GM21619 (cell line): ENCODE data around the gene FHIT.

Experiments
- ATAC-seq: cut with Tn5 transposase; IDR thresholded peaks from one replicate; pipeline ENCODE4 v1.9.1; 2021; ENCODE audit not compliant: unreplicated experiment

Gene FHIT

DNA sequence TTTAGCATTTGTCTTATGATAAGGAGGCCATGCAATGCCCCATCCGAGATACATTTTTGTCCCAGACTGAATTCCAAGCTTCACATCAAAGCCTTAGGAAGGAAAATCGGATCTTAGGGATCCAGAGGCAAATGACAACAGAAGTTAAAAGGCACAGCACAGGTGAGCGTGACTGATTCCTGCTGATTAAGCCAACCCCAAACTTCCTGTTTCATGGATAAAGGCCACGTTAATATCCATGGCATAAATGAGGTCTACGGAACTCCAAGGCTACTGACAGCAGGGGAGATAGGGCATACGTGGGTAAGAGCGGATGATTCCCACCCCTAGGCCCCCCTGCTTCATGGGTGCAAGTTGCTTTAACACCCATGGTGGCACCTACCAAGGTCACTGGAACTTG, 471.6 kb downstream of the FHIT start:
- ATAC-seq = no peak

DNA sequence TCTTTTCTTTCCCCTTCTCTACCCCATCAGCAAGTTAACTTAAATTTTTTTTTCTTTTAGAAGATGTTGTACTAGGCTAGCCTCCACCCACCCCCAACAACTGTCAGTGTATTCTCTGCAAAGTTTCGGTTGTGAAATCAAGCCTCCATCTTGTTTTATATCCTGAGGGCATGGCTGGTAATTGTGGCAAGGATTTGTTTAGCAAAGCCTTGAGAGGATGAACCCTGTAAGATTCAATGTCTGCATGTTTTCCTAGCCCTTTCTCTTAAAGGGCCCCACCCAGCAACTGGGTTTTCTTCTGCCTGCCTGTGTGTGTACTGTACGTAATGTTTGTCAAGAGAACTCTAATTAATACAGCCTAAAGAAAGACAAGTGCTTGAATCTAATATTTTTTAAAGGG, 475.3 kb downstream of the FHIT start:
- no peak for ATAC-seq

DNA sequence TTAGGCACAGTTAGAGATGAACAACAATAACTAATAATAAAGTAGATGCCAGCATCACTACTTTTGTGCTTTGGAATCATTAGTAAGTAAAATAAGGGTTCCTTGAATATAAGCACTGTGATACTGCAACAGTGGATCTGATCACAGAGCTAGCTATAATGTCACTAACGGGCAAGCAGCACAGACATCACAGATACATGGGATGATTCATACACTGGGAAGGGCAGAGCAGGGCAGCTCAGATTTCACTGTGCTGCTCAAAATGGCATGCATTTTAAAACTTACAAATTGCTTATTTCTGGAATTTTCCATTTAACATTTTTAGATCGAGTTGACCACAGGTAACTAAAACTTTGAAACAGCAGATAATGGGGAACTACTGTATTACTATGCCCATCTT, 476.6 kb downstream of the FHIT start:
- no peak for ATAC-seq

DNA sequence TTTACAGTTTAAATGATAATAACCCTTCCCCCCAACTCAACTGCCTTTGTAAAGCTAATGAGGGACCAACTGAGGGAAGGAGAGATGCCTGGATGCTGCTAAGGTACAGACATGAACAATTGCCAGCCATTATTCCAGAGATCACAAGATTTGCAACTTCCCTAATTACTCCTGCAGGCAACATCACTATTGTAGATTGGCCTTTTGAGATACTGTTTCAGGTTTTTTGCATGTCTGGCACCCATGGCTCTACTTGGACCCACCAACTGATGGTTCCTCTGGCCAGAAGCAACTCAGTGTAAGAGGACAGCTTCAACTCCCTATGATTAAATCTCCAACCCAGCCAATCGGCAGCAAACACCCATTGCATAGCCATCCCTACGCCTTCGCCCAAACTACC, 478.7 kb downstream of the FHIT start:
- ATAC-seq = no peak

DNA sequence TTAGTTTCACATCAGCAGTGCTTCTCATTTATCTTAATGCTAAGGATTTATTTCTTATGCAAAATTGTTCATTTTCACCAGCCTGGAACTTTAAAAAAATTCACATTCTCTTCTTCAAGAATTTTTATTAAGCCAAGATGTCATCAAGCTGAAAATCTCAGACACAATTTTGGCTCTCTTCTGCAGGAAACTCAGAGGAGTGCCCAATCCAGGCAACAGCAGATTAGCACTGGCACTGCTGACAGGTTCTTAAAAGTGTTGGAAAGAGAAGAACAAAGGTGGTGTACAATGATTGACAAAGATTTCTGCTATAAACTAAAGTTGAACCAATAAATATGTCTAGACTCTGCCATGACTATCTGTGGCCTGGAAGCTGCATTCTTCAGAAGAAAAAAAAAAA, 479.5 kb downstream of the FHIT start:
- ATAC-seq = no peak

DNA sequence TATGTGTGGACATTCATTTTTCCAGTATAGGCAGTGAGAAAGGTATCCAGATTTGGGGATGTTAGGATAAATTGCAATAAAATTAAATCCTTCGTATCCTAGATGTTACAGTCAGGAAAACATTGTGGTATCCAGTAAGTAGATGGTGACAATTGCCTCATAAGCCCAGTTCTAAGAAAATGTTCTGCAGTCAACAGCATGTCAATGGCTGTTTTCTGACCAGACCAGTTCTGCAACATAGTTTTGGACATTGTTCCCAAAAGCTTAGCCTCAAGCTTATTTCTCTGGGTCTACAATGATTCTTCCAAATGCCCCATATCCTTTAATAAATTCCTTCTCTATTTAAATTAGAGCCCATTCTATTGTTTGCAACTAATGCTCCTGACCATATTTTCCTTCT, 480.7 kb downstream of the FHIT start:
- ATAC-seq = no peak

DNA sequence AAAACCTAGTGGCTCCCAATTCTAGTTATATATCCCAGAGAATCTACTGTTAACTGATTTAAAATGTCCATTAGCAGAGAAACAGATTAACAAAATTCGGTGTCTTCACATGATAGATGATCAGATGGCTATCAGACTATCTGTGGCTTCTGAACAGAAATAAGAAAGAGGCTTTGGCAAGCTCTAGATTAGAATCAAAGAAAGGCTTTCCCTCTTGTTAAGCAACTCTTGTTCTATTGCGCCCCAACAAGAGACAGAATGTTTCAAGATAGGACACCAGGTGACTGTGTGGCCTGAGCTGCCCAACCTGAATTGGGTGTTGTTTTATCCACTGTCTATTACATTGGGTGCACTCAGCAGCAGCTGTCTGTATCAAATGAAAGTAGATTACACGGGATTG, 483.7 kb downstream of the FHIT start:
- no peak for ATAC-seq

DNA sequence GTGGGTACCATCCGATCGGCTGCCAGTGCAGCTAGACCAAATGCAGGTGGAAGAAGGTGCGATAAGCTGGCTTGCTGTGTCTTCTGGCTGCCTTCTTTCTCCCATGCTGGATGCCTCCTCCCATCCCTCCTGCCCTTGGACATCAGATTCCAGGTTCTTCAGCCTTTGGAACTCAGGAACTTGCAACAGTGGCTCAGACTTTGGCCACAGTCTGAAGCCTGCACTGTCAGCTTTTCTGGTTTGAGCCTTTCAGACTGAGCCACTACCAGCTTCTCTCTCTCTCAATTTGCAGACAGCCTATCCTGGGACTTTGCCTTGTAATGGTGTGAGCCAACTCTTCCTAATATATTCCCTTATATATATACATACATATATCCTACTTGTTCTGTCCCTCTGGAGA, 485.5 kb downstream of the FHIT start:
- ATAC-seq = no peak

DNA sequence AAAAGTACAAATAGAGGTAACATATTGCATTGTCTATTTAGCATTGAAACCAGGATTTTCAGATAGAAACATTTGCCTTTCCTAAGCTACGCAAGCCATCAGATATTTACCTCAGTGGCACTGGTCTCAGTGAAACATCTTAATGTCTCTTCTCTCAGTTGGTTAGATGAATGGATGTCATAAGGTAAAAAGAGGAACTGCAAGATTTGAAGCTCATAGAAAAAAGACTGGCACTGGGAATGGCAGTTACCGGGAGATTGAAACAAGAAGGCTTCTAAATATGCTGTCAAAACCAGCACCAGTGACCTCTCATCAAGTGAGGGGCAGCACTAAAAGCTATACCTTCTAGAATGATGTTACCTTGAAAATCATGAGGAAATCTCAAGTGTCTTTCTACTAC, 486.4 kb downstream of the FHIT start:
- no peak for ATAC-seq

DNA sequence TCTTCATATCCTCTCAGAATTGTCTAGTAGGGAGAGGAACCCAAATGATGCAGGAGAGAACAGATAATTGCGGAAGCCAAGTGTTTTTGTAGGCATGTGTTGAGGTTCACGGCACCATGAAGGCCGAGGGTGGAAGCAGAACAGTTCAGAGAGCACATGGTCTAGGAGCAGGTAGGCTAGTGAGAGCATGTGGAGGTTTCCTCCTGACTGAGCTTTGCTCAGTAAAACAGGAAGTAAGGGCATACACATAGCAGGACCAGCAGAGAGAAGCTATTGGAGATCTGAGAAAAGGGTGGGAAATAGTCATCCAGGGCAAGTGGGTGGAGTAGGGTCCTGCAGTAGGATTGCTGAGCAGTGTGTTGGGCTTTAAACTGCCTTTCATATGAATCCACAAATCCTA, 491.1 kb downstream of the FHIT start:
- no peak for ATAC-seq

DNA sequence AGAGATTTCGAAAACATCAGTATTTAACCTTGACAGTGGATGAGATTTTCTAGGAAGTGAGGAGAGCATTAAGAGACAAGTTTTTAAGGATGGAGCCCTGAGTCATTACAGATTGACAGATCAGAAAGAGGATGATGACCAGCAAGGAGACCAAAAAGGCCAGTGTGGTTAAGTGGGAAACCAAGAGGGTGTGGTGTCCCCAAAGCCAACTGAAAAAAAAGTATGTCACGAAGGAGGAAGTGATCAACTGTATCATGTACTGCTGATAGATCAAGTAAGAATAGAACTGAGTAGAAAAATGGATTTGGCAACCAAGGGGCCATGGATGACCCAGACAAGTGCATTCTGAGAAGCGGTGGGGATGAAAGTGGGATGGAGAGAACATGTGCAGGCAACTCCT, 491.8 kb downstream of the FHIT start:
- ATAC-seq = no peak

DNA sequence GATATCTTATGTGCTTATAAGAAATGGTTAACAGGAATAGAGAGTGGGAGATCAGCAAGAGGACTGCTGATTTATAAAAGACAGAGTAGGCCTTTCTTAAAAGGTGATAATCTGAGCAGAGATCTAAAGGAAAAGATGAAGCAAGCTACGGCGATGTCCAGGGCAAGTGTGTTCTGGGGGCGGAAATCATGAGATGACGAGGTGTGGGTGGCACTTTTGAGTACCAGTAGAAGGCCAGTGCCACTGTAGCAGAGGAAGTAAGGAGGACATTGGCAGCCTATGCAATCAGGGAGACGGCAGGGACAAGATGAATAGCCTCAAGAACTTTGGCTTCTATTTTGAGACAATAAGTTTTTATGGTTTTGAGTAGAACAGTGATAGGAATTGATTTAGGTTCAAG, 492.4 kb downstream of the FHIT start:
- no peak for ATAC-seq

DNA sequence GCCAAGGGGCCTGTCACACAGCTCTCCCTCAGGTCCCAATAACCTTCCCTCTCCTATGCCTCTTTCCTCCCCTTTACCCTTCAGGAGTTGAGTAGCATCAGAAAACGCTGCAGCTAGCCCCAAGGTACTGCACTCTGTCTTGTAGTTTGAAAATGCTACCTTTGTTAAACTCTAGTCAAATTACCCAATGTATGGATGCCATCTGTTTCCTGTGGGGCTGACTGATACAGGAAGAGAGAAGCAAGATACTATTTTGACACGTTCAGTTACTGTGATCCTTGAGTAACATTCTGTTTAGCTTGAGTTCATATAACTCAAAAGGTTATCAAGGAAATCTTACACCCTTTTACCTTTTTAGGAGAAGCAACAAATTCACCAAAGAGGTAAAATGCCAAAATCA, 493.1 kb downstream of the FHIT start:
- no peak for ATAC-seq

DNA sequence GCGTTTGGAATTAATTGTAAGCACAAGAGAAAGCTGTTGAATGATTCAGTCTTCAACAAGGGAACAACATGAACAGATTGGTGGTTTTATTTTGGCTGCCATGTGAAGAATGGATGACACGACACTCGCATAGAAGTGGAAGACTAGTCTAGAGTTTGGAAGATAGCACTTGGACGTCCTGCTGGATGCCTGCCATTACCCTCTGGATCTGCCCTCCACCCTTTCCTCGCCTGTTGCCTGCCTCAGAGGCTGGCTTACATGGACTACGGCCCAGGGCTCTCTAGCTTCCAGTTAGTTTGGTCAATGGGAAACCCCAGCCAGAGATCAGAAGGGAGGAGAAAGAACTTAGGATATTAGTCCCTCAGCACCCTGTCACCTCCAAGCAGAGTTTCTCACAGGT, 493.5 kb downstream of the FHIT start:
- ATAC-seq = no peak

DNA sequence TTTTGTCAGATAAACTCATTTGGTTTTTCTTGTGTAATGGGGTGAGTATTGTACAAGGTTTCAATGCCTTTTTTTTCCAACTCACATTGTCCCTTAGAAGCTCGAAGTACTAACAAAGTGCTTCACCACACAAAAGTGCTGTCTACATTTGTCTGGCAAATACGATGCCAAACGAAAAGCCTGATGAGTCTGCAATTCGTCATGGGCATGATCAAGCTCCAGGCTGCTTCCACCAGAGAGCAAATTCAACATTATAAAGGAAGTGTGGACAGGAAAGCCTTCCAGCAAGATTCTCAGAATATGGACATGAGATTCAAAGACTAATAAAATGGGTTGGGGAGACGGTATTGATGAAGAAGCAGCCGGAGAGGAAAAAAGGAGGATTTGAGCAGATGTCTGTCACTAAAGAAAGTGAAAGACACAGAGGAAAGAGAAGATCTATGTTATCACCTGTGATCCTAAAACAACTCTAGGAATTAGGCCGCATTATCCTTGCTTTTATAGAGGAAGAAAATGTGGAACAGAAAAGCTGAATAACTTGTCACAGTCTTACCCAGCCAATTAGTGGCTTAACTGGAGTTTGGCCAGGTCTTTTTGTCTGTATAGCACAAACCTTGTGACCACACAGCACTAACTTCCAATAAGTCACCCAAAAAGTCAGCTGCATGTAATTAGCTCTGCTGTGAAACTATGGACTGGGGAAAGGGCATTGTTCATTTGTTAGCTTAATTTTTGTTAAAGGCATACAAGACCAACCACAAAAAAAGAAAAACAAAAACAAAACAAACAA, 494.8 kb downstream of the FHIT start:
- ATAC-seq = no peak

DNA sequence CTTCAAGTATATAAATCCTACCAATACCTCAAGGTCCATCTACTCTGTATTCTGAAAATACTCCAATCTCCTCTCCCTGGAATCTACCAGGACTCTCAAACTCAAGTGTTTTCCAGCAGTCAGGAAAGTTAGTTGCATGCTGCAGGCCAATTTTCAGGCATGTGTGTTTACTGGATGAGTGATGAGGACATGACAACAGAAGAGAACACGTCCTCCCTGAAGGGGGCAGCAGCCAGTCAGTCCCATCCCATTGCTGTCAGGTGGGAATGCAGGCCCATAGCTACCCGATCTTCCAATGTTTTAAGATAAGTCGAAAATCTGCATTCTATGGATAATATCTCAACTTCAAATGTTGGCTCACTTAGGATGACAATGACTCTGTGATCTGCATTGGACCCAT, 496.2 kb downstream of the FHIT start:
- no peak for ATAC-seq

DNA sequence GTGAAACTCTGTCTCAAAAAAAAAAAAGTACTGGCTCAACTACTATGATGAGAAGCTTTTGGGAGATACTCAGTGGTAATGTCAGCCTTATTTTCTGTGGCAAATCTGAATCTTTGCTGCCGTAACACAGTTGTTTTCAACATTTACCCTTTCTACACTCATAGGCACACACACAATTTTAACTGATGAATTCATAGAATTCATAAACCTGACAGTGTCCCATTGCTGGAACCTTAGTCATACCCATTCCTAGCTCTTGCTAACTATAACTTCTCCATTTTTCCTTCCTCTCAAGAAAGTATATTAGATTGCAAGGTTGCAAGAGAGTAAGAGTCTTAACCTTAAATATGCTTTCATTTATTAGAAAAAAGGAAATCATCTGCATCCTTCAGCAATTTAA, 496.6 kb downstream of the FHIT start:
- ATAC-seq = no peak

DNA sequence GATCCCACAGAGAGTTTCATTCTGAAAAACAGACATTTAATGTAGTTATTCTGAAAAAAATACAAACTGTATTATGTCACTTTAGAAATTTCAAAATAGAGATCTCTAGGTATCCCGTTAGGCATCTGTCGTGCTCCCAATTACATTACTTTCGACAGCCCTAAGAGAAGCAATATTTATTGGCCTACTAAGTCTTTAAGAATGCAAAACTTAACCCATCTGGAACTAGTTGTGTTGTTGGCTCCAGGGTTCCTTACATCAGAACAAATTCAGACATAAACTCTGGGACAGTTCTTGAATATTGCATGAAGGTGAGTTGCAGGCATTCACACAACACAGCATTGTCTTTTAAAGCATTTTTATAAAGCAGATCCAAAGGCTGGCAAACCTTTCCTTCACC, 498.4 kb downstream of the FHIT start:
- no peak for ATAC-seq

DNA sequence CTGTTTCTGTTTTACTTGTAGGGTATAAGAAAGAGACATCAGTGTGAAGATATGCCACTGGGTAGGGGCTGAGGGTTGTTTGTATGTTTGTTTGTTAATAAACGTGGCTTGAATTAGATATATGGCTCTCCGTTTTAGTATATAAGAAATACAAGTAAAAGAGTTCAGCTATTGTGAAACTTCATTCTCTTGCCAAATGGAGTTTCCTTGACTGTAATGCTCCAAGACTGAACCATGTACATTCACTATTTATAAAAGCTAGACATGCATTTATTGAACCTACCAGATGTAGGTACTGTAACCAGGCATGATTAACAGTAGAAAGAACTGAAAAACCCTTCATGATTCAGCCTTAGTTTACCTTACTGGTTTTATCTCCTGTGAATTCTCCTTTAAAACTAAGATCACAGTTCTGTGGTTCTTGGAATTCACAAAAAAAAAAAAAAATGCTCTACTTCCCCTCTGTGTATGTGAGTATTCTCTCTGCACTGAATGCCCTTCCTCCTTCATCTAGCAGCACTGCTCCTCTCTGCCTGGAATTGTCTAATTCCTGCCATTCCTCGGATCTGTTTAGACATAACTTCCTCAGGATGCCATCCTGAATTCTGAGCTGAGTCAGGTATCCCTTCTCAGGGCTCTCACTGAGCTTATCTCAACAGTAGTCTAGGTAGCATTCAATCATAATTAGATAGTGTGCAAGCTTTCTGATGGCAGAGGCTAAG, 504.4 kb downstream of the FHIT start:
- no peak for ATAC-seq

DNA sequence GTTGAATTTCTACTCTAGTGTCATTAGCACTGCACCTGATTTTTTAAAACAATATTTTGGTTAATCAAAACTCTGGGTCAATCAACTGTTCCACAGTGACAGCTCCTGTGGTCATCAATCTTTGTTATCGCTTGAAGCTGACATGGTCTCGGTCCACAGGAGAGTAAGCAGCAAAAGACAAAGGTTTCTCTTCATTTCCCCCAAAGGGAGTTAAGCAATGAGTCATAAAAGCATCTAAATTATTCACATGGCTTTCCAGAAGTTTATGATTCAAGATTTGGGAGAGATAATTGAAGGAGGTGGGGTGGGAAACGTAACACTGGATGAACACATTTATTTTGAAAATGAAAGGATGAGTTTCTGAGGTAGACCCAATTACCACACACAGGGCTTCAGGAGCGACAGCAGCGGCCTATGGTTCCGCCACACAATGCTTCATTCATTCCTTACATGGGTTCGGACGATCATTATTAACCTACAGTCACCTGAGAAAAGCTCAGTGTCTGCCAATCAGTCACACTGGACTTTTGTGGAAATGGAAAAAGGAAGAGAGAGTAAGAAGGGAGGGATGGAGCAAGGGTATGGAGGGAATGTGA, 505.1 kb downstream of the FHIT start:
- ATAC-seq = no peak

DNA sequence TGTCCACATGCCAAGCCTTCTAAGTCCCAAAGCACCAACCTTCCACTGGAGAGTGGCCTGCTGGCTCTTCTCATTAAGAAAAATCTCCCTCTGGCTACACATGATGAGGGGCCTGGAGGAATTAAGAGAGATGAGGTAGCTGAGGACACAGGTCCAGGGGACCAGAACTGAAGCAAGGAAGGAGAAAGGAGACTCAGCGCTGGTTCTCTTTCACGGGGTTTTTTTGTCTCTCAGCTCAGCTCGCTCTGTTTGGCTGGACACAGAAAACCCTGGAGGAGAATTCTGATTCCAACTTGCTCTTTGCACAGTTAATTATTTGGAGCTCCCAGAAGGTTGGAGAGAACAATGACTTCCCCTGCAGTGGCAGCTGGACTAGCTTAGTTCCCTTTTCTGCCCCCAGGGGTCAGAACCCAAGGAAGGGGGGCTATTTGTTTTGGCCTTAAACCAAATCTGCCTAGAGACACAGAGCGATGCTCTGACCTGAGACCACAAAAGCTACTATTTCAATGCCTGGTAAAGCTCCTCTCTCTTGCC, 507.6 kb downstream of the FHIT start:
- no peak for ATAC-seq

DNA sequence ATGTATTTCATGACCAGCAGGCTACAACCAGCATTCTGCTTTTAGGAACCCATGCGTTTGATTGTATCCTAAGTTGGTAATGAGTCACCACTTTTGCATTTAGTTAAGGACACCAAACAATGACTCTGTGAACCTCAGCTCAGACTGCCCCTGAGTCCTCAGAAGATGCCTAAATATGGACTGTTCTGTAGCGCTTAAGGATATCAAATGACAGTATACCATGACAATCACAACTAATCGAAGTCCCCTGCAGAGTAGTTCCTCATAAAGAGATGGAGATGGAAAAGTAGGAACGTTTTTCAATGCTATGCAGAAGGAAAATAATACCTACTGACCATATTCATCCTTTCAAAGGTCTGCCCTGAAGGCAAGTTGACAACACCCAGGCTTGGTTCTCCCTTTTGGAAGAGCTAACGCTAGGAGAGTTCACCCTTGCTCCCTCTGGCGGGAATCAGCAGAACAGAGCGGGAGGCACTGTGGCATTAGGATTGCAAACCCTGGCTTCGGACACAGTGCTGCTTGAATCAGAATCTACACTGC, 508.6 kb downstream of the FHIT start:
- no peak for ATAC-seq
